Fibroblast of pulmonary artery (primary cell): ENCODE results near the gene RTP5.

ENCODE experiments used
- DNase-seq: peaks from one replicate; pipeline ENCODE4 v3.0.0-alpha.2; 2010; ENCODE audit warnings: low read depth
- H3K4me3 ChIP-seq: replicated peaks from 2 replicates; pipeline ENCODE4 v1.5.1; 2011; ENCODE audit warnings: low read depth, mild to moderate bottlenecking, control low read depth, low read length, moderate library complexity
- TF ChIP-seq, protein P1 (sequence below): IDR thresholded peaks from 2 replicates; pipeline ENCODE4 v1.5.1; 2011; ENCODE audit warnings: mild to moderate bottlenecking, control low read depth, low read length, inconsistent platforms; ENCODE audit errors: missing control alignments

RTP5 gene

DNA sequence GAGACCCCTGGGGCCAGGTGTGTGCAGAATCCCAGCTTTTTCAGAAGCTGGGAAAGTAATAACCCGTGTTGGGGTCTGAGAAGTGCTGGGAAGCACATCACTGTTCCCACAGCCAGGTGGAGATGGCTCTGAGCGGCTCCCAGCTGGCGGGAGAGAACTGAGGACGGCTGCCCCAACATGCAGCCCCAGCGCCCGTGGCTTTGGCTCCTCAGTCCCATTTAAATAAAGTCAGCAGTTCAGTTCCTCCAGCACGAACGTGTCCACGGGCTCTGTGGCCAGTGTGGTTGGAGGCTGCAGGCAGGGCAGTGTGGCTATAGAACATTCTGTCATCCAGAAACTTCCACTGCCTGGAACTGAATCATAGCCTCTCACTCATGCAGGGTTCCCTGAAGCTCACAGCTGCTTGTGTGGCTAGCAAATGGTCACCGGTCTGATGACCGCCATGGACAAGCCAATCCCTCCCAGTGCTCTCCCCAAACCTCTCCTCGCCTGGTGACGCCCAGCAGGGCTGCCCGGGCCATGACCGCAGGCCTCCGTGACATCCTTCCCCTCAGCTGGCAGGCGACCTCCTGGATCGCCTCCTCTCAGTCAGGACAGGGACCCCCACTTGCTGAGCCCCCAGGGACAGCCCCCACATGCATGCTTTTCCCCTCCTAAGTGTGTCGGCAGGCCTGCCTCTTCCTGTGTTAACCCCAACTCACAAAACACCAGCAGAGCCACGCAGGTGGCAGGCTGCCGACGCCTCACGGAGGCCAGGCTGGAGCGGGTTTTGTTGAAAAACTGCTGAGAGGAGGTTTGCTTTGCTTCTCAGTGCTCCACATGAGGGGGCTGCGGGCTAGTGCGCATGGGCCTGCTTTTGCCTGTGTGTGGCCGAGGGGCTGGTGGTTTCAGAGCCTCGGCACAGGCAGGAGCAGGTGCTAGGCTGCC, 1.3 kb downstream of the RTP5 start:
- no peak for DNase-seq
- TF ChIP-seq, protein P1, sequence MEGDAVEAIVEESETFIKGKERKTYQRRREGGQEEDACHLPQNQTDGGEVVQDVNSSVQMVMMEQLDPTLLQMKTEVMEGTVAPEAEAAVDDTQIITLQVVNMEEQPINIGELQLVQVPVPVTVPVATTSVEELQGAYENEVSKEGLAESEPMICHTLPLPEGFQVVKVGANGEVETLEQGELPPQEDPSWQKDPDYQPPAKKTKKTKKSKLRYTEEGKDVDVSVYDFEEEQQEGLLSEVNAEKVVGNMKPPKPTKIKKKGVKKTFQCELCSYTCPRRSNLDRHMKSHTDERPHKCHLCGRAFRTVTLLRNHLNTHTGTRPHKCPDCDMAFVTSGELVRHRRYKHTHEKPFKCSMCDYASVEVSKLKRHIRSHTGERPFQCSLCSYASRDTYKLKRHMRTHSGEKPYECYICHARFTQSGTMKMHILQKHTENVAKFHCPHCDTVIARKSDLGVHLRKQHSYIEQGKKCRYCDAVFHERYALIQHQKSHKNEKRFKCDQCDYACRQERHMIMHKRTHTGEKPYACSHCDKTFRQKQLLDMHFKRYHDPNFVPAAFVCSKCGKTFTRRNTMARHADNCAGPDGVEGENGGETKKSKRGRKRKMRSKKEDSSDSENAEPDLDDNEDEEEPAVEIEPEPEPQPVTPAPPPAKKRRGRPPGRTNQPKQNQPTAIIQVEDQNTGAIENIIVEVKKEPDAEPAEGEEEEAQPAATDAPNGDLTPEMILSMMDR, result no peak
- H3K4me3 ChIP-seq, result no peak overlapping the region

GRCh38 chr2:241871538-241872312, 2.2 kb downstream of the RTP5 start:
- TF ChIP-seq, protein P1, result no peak
- no peak overlapping the region for H3K4me3 ChIP-seq
- DNase-seq, result no peak

GRCh38 chr2:241872313-241872642, 2.7 kb downstream of the RTP5 start:
- H3K4me3 ChIP-seq, result no peak overlapping the region
- no peak for DNase-seq
- TF ChIP-seq, protein P1, result no peak

- no peak for DNase-seq
- no peak overlapping the region for H3K4me3 ChIP-seq
- TF ChIP-seq, protein P1, result no peak
Measured at GRCh38 chr2:241873081-241873802, 3.7 kb downstream of the RTP5 start.

GRCh38 chr2:241873803-241874110, 4.2 kb downstream of the RTP5 start:
- no peak overlapping the region for H3K4me3 ChIP-seq
- TF ChIP-seq, protein P1, result no peak
- no peak for DNase-seq

DNA sequence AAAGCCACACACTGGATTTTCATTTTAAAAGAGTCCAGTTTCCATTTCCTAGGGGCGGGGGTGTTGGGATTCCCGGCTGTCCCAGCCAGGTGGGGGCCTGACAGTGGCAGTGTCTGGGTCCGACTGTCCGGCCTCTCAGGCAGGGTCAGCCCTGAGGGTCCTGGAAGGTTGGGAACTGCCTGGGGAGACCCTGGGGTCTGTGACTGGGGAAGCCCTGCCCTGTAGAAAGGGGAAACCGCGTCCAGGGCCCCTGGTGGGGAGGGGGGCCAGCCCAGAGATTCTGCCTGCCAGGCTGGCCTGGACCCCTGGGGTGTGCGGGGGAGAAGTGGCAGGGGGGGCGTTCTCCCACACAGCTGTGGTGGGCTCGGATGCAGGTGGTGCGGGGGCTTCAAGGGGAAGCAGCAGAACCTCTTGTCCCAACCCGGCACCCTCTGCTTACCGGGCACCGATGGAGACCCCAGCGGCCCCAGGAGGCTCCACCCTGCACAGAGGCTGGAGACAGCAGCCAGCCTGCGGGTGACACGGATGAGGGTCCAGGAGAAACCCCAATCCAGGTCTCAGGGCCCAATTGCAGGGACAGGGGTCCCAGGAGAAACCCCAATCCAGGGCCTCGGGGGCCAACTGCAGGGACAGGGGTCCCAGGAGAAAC, 4.9 kb downstream of the RTP5 start:
- TF ChIP-seq, protein P1, result no peak
- H3K4me3 ChIP-seq, result no peak overlapping the region
- DNase-seq, result no peak
